ENCODE data around the gene KRTAP4-4. TPM values are rescaled to one million over a fixed set of nuclear protein-coding genes. Genes with fewer than 3 reads are reported as not detected.

KRTAP4-4 gene
- total and polyA plus RNA-seq, 2 of the 8 experiments (the other 6 are each of a cell fraction or from before 2014, with no cell fraction given), result not detected

DNA sequence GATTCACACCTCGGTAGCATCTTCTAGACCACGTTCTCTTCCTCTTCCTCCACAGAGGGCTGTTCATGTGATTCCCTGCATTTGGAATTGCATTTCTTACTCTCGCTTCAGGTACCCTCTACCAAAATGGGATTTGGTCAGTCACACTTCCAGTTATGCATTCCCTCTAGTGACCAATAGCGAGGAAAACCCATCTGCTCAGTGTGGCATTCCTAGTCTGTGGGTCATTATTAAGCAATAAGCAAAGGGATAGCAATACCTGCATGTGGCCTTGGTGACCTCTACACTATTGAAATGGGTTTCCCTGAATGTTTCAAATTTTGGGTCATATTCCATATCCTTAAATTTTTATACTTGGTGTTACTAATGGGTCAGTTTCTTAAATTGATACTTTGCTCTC, 10.5 kb downstream of the KRTAP4-4 start (continued):
- TF ChIP-seq HDAC2 (IDR thresholded peaks at IDR 0.05; ENCODE audit: borderline replicate concordance in 1 of 2, low read depth in 2 of 2, low read length in 2 of 2), result no peak
- no peak for TF ChIP-seq FOSL1 (IDR thresholded peaks at IDR 0.05; ENCODE audit: insufficient read depth, low read depth, low read length)

All from H1 (cell line).